HG02642 (cell line): ENCODE measurements around the gene COBL.

Experiments
- ATAC-seq: cut with Tn5 transposase; IDR thresholded peaks from one replicate; pipeline ENCODE4 v1.9.1; 2021; ENCODE audit warnings: mild to moderate bottlenecking; ENCODE audit not compliant: unreplicated experiment, poor library complexity

The COBL gene

DNA sequence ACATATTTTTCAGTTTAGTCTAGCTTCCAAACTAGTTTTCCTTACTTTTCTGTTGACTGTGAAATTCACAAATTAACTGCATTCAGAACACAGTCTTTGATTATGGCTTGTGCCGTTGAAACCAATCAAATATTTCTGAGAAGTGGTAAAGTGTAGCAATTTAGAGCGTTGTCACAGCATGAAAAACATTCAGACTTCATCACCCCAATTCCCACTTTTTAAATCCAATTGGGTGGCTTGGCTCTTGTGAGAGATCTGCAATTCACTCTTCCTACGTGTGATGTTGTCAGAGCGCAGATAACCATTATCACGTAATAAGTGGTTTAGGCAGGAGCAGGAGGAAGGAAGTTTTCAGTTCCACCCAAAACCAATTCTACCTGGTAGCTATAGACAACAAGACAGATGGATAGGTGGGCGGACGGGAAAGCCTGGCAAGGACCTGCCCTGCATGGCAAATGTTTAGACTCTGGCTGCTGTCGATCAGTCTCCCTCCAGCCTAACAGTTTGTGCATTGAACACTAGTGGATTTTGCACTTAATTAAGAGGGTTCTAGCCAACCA, 8.9 kb downstream of the COBL start:
- ATAC-seq = no peak

- no peak for ATAC-seq
Measured at GRCh38 chr7:51306761-51307160, 9.8 kb downstream of the COBL start.

- no peak for ATAC-seq
Measured at GRCh38 chr7:51304729-51305128, 11.9 kb downstream of the COBL start.

DNA sequence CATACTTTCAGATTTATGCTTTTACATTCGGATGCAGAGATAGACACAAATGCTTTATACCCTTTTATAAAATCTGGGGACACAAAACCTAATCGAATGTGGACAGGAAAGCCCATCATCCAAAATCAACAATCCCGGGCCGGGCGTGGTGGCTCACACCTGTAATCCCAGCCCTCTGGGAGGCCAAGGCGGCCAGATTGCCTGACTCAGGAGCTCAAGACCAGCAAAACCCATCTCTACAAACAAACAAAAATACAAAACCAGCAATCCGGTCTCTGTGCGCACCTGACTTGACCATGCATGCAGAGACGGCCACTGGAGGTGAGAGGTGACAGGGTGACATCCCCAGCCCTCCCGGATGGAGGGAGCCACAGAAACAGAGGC, 13.5 kb downstream of the COBL start:
- ATAC-seq = no peak

GRCh38 chr7:51301806-51302205, 14.8 kb downstream of the COBL start:
- no peak for ATAC-seq

DNA sequence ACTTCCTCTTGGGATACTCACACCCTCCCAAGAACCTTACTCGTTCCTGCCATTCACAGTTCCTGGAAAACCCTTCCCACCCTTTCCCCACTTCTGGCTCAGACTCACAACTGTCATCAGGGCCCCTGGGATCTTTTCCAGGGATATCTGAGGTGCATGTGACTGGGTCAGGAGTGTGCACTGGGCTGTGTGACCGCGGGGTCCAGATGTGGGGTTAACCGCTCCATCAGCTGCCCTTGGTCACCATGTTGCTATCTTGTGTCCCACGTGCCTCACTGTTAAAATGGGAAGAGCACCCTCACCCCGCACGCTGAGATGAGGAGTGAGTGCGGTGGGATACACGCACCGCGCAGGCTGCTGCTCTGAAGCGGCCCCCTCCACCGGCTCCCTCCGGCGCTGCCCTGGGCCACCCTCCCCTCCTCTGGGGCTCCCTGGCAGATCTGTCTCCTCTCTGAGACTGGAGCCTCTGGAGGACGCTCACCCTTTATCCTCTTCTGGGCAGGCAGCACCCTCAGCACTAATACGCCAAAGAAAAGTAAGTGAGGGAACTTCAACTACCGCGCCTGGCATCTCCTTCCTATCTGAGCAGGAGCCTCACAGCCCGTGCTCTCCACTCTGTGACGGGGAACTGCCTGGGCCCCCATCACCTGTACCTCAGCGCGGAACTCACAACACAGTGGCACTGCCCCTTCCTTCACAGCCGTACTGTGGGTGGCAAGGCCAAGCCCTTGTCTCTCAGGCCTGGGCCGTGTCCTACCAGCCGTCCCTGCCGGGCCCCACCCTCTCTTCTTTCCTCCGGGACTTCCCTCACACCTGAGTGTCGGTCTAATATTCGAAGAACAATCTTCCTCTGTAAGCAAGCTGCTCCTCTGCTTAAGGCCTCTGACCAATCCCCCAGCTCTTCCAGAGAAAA, 15.6 kb downstream of the COBL start:
- ATAC-seq = no peak

GRCh38 chr7:51299391-51300133, 17.0 kb downstream of the COBL start:
- ATAC-seq = no peak

GRCh38 chr7:51298912-51299311, 17.7 kb downstream of the COBL start:
- ATAC-seq = no peak

- ATAC-seq = no peak
Measured at GRCh38 chr7:51297986-51298385, 18.6 kb downstream of the COBL start.

DNA sequence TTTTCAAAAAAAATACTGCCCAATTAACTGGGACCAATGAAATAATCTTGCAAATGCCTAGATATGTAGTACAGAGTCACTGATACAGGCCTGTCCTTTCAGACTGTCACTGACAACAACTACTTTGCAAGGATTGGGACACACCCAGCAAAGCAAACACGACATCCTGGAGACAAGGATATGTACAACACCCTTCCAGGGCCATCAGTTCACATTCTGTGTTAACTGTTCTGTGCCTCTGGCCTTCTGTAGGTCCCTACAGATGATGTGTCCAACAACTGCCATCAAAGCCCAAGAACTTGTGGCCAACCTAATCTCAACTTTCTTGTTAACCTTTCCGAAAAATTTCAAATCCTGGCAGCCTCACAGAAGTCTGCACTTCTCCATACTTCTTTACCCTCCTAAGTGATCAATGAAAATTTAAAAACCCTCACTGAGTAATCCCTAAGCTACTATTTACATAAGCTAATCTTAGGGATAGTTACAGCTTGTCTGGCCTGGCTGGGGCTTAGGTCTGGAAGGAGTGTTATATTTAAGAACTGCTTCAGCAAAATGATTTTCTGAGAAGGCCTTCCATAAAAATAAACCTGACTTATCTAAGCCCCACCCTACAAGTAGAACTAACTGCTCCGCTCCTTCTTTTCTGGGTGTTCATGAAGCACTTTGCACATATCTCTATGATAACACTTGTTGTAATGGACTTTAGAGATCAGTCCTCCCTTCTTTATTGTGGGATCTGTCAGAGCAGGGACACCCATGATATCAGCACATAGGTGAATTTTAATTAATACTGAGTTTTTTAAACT, 21.0 kb downstream of the COBL start:
- no peak for ATAC-seq

DNA sequence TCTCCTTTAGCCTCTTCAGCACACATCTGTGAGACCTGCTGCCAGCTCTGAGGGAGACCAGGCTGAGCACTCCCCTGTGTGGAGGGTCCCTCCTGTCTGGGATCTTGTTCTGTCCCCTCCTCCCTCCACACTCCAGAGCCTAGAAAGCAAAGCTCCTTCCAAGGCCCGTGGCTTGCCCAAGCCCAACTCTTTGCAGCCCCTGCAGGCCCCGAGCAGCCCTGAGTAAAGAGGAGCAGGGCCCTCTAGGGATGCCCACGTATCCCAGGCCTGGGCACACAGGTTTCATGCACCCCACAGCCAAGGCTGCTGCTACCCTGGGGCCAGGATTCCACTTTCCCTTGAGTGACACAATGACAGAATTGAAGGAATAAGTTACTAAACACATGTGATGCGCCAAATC, 24.0 kb downstream of the COBL start:
- no peak for ATAC-seq

GRCh38 chr7:51290702-51291540, 25.7 kb downstream of the COBL start:
- ATAC-seq = no peak

DNA sequence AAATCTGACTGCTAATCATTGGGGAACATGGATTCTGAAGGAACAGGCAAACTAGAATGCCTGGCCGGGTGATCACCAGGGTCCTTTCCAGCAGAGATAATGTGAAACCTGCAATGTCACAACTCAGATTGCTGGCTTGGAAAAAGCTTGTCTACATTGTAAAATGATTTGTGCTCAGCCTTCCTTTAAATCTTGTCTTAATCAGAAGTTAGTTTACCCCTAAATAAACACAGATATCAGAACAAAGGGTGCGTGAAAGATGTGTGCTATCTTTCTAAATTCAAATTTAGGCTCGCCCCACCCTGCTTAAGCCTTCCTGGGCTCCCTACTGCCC, 26.3 kb downstream of the COBL start:
- ATAC-seq = no peak

DNA sequence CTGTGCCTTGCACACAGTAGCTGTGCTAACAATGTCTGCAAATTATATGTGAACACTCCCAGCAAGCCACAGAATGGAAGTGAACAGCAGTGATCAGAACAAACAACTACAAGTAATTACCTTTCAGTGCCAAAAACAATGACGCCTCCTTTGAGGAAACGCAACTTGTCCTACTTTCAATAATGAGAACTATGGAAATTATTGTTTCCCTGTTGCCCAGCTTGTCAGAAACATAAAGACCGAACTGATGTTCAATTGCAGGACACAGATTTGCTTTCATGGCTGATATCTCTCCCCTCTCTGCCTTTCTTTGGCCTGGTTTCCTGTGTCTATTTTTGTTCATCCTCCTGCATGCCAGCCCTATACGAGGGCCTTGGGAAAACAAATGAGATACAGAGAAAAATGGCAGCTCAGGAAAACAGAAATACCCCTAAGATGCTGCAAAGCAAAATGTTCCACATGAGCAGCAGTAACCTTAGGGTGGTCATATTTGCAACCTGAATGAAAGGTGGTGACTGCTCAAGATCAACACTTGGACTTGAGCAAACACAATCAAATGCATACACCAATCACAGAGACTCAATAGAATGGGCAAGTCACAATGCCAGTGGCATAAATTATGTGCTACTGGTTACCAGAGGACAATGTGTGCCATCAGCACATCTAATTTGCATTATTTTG, 26.8 kb downstream of the COBL start:
- no peak for ATAC-seq

GRCh38 chr7:51288896-51289622, 27.6 kb downstream of the COBL start:
- ATAC-seq = no peak

DNA sequence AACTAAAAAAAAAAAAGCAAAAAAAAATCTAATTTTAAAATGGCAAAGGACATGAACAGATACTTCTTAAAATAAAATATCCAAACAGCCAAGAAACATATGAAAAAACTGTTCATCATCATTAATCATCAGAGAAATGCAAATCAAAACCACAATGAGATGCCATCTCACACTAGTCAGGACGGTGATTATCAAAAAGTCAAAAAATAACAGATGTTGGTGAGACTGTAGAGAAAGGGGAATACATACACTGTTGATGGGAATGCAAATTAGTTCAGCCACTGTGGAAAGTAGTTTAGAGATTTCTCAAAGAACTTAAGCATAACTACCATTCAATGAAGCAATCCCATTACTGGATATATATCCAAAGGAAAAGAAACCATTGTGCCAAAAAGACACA, 30.2 kb downstream of the COBL start:
- ATAC-seq = no peak

DNA sequence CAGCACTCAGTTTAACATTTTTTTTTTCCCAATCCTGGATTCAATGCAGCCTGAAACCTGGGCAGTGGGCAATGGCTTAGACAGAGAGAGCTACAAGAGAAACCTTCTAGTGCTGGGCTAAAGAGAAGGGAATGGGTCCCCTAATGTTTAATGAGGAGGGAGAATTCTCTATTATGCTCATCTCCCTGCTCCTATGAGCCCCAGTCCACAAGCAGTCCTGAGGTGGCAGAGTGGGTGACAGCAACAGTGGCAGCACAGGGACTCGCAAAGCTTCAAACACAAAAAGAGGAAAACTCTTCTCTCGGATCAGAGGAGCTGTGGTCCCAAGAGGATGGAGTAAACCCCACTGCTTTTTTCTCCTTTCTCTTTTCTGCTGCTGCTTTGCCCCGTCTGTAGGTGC, 36.5 kb downstream of the COBL start:
- ATAC-seq = no peak

DNA sequence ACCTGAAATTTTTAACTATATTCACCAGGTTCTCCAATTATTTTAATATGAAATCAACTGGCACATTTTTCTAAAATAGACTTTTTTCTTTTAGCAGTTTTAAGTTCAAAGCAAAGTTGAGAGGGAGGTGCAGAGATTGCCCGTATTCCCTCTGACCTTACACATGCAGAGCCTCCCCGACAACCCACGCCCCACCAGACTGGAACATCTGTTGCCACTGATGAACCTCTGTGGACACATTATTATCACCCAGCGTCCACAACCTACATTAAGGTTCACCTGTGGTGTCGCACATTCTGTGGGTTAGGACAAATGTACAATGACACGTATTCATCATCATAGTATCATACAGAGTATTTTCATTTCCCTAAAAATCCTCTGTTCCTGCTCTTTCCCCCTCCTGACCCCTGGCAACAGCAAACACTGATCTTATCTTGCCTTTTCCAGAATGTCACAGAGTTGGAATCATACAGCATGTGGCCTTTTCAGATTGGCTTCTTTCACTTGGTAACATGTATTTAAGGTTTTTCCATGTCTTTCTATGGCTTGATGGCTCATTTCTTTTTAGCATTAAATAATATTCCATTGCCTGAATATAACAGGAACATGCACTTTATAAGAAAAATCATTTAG, 37.1 kb downstream of the COBL start:
- ATAC-seq = no peak
